H4 (cell line): ENCODE data around the gene PSMB3. TPM values are rescaled to one million over a fixed set of nuclear protein-coding genes. Genes with fewer than 3 reads are reported as not detected.

Source experiments
- DNase-seq: peaks from one replicate; pipeline ENCODE4 v3.0.0-alpha.2; 2015; ENCODE audit warnings: low spot score
- total RNA-seq: library from RNA; depleted of rRNA; stranded (reverse); fragments of >200 nt; shearing (Covaris generic); gene quantifications from 2 replicates; pipeline ENCODE4 v1.2.3, GENCODE V29; 2014; rRNA removed

PSMB3 gene
- 592 and 607 TPM in 2 replicates for total RNA-seq

DNA sequence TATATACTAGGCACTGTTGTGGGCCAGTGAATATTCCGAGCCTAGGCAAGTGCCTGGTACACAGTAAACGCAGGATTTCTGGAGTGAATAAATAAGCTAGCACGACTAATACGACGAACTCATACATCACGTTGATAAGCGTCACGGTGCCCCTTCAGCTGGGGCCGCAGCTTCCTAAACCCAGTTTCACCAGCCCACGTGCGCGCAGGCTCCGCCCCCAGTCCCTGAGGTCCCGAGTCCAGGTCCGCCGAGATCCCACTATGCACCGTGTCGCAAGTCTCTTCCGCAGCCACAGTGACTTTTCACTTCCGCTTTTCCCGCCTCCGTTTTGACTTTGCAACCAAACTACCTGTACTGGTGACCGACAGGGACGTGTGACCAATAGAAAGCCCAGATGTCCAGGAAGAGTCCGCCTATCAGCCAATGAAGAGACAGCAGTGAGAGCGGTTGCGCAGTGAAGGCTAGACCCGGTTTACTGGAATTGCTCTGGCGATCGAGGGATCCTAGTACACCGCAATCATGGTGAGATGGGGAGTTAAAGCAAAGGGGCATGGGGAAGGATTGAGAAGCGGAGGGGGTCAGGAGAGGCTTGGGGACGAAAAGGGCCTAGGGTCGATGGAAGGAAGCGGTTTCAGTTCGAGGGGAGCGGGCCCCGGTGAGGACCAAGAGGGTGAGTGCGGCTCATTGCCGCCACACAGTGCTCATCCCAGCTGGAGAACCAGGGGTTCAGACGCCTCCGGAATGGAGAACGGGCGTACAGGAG lies at the start of gene PSMB3:
PSMB3 (plus strand) TSS at position 434 of the 763 bp plus-strand sequence; CDS start at position 520, 86 bp downstream.
- peak; percentile 100 for DNase-seq

GRCh38 chr17:38702916-38703741 lies 49.4 kb upstream of the PSMB3 start:
- DNase-seq, result no peak

GRCh38 chr17:38703742-38704605 lies 48.6 kb upstream of the PSMB3 start:
- no peak for DNase-seq

- DNase-seq, result peak; percentile 46
Observed at GRCh38 chr17:38704606-38705522, 47.7 kb upstream of the PSMB3 start, which contains the start of gene MLLT6. TSS of gene MLLT6 (plus strand) at chr17:38705273. CDS start at chr17:38705633, 360 bp downstream.

DNA sequence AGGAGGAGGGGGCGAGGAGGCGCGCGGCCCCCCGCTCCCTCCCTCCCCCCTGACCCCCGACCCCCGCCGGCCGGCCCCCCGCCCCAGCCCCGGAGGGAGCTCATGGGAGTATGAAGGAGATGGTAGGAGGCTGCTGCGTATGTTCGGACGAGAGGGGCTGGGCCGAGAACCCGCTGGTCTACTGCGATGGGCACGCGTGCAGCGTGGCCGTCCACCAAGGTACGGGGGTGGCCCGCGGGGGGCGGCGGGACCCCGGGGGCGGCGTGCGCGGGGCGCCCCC lies 47.1 kb upstream of the PSMB3 start:
- no peak for DNase-seq

DNA sequence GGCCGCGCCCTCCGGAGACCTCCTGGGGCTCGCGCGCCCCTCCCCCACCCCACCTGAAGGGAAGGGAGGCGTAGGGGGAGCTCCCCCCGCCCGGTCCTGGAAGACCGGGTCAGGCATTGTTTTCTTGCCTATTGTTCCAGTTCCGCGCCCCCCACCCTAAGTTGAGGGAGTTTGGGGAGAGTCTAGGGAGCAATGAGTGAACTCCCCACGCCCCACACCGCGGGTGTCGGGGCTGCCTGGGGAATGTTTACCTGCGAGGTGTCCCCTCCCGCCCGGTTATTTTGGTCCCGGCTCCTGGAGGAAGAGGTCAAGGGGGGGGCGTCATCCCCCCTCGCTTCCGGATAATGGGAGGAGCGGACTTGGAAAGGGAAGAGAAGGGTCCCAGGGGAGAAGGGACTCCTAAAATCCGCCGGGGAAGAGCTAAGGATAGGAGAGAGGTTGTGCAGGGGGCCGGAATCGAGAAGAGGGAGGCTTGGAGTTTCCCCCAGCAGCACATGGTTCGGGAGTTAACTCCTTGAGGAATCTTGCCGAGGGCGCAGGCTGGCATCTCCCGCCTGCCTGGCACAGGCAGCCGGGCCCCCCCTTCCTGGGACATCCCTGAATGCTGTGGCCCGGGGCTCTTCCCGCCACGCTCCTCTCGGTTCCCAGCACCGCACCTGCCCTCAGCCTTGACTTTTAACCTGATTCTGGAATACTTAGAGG lies 46.6 kb upstream of the PSMB3 start:
- DNase-seq, result no peak

- DNase-seq, result no peak
Observed at GRCh38 chr17:38706505-38707216, 45.9 kb upstream of the PSMB3 start.

GRCh38 chr17:38707678-38708351 lies 44.7 kb upstream of the PSMB3 start:
- no peak for DNase-seq

GRCh38 chr17:38709104-38709820 lies 43.3 kb upstream of the PSMB3 start:
- DNase-seq, result no peak

DNA sequence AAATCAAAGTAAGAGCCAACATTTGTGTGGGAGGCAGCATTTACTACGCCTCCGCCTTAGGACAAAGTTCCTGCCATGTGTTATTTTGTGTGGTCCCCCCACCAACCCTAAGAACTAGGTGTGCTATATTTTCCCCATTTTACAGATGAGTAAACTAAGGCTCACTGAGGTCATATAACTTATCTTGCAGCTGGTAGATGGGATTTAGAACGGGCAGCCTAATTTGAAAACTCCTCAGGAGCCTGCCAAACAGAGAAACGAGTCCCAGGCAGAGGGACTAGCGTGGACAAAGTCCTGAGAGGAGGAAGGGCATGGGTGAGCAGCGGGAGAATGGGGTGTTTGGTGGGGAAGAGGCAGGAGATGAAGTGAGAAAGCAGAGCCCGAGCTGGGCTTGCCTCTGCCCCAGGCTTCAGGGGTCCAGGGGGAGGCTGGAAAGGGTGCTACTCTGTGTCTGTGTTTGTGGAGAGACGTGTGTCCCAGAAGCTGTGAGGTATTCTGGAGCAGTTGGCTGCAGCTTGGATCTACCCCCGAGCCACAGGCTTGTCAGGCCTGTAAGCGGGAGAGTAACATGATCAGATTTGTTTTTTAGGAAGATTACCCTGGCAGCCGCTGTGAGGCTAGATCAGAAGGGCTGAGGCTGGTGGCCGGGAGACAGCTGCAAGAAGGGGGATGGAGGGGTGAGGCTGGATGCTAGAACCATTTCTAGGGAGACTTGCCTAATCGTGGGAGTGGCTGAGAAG lies 42.5 kb upstream of the PSMB3 start:
- no peak for DNase-seq

DNA sequence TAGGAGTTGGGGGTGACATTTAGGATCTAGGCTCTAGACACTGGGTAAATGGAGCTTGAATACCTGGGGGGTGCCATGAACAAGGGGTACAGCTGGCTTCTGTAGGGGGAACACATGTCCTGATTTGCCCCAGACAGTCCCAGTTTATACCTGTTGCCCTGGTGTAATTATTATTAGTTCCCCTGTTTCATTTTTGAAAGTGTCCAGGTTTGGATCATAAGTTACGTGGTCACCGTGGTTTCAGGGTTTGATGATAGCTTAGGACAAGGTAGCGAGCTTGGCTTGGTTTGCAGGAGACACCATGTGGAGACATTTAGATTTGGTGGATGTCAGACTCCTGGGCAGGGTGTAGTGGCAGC lies 42.0 kb upstream of the PSMB3 start:
- no peak for DNase-seq

GRCh38 chr17:38710985-38711384 lies 41.6 kb upstream of the PSMB3 start:
- no peak for DNase-seq

DNA sequence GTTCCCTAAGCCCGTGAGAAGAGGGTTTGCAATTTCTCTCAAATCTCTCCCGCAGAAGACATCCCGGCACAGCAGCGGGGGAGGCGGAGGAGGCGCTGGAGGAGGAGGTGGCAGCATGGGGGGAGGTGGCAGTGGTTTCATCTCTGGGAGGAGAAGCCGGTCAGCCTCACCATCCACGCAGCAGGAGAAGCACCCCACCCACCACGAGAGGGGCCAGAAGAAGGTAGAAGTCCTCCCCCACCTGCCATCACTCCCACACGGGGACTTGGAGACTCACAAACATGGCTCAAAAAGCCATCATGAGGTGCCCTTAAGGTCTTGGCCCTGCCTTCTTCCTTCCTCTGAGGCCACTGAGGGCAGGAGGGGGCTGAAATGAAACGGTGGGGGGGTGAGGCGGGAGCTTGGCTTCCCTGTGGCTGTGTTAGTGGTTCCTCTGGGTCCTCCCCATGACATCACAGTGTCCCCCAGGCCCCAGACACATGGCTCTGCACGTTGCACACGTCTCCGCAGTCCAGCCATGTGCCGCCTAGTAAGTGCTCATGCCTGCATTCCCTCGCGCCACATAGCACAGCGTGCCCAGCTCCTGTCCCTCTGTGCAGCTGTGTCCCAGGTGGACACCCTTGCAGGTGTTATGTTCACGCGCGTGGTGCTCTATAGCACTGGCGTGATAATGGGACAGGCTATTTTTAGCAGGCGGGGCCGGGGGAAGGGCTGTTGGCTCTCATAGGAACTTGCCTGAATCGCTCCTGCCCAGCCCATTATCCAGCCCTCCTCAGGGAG lies 40.6 kb upstream of the PSMB3 start:
- DNase-seq, result no peak

DNA sequence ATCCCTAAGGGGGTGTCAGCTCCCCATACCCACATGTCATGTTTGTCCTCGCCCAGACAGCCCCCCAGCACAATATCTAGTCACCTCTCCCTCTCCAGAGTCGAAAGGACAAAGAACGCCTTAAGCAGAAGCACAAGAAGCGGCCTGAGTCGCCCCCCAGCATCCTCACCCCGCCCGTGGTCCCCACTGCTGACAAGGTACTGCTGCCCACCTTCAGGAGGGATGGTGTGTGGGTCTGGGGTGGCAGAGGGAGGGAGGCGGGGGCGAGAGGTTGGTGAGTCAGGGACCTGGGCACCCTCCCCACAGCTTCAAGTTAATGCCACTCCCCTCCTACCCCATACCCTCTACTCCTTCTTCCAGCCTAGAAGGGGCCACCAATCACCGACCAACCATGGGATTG lies 39.9 kb upstream of the PSMB3 start:
- no peak for DNase-seq

DNA sequence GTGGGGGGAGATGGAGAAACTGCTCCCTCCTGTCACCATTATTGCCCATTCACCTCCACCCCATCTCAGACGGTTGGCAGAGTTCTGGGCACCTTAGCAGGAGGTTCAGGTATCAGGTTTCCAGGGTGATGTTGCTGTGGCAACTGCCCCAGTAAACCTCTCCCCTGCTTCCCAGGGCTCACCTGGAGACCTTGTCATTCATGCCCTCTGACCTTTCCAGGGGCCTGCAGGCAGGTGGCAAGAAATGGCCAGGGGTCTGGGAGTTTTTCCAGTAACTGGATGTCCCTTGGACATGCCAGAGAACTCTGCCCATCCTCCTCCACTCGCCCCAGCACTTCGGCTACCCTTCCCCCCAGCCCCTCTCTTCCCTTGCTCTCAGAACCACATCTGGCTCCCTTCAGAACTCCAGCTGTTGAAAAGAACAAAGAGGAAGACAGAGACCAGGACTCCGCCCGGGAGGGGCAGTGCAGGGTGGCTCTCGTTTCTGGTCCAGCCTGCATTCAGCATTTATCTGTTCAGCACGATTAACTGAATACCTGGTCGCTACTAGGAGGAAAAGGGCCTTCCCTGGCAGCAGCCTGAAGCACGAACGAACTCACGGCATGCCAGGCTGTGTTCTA lies 39.0 kb upstream of the PSMB3 start:
- DNase-seq, result no peak

DNA sequence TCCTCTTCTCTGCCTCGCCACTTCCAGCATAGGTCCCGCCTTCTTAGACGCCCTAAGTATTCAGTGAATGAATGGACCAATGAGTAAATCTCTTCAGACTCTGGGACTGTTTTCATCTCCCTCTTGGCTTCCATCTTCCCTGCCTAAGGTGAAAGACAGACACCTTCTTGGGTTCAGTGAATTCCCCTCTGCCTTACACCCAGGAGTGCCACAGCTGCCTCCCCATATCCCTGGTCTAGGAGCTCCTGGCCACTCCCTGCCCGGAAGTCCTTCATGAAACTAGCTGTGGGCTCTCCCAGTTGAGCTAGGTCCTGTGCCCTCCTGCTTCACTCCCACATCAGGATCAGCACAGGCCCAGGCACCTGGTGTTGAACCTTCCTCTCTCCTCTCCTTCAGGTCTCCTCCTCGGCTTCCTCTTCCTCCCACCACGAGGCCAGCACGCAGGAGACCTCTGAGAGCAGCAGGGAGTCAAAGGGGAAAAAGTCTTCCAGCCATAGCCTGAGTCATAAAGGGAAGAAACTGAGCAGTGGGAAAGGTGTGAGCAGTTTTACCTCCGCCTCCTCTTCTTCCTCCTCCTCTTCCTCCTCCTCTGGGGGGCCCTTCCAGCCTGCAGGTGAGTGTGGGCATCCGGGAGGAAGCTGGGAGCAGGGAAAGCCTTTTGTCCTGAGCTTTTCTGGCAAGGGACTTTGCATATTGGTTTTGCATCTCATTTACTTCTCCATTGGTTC lies 37.2 kb upstream of the PSMB3 start:
- DNase-seq, result no peak
